Ectodermal cell (in vitro differentiated cells): ENCODE measurements around the gene JPH3.
"Not testable (repeated sequence)": the region's sequence is repeated elsewhere in the genome, so short reads cannot be mapped to it uniquely, and the experiment has no call there.

Experiments used
- H3K27ac ChIP-seq: 2 replicates; pipeline ENCODE4 v1.7.0; 2013; ENCODE audit warnings: mild to moderate bottlenecking, low read depth, low read length; ENCODE audit not compliant: insufficient read depth, poor library complexity, severe bottlenecking
- H3K27me3 ChIP-seq: 2 replicates; pipeline ENCODE4 v1.7.0; 2013; ENCODE audit warnings: mild to moderate bottlenecking, low read length; ENCODE audit not compliant: insufficient read depth, control insufficient read depth, poor library complexity, severe bottlenecking
- H3K36me3 ChIP-seq: one replicate; pipeline ENCODE4 v1.7.0; 2013; ENCODE audit warnings: low read length; ENCODE audit not compliant: control insufficient read depth, insufficient read depth
- H3K4me1 ChIP-seq: one replicate; pipeline ENCODE4 v1.7.0; 2013; ENCODE audit warnings: low read length; ENCODE audit not compliant: control insufficient read depth, insufficient read depth
- H3K4me3 ChIP-seq: 2 replicates; pipeline ENCODE4 v1.7.0; 2013; ENCODE audit warnings: low read depth, low read length, control low read depth; ENCODE audit not compliant: insufficient read depth
- H3K9me3 ChIP-seq: 2 replicates; pipeline ENCODE4 v1.7.0; 2013; ENCODE audit warnings: mild to moderate bottlenecking, low read length, moderate library complexity; ENCODE audit not compliant: control insufficient read depth
- WGBS, 2 experiments: methylation state at CpG; one replicate each; pipeline ENCODE4 v1.1.7; 2013; ENCODE audit warnings: missing lambda C conversion rate in 2 of 2; 5-methylcytosine and 5-hydroxymethylcytosine counted together

Gene JPH3

DNA sequence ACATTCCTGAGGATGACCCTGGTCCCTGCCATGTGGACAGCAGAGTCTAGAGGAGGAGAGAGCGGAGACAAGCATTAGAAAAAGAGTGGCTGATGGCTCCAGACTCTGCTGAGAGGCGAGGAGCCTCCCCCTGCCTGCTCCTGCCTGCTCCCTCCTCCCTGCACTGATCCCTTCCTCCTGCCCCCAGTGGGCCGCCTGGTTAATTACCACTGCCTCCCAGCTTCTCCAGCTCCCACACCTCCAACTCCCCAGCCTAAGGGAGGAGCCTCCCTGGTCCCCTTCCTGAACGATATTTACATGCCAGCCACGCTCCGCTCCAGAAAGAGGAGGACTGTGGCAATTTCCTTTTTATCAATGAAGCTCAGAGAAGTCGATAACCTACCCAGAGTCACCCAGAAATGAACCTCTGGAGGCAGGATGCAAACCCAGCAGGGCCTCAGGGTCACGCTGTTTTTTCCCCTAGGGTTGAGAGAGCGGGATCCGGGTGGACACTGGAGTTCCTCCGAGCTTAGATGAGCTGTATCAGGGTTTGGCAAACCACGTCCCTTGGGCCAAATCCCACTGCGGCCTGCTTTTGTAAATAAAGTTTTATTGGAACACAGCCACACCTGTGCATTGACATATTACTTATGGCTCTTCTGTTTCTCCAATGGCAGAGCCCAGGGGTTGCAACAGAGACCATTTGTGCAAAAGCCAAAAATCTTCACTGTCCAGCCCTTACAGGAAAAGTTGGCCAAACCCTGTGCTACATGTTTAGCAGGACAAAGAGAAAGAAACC, 27.1 kb upstream of the JPH3 start:
- Histone ChIP-seq H3K36me3 (no peaks in the 10 kb centered on the region), H3K9me3 (no peaks in the 10 kb centered on the region), H3K4me1 (peaks cover 10% of the 10 kb centered on the region), H3K27me3 (no peaks in the 10 kb centered on the region), H3K27ac (no peak overlapping the region), H3K4me3 (no peak overlapping the region)
- 45 to 46% methylated on average over 13 of the region's 13 CpGs for WGBS, 2 experiments

DNA sequence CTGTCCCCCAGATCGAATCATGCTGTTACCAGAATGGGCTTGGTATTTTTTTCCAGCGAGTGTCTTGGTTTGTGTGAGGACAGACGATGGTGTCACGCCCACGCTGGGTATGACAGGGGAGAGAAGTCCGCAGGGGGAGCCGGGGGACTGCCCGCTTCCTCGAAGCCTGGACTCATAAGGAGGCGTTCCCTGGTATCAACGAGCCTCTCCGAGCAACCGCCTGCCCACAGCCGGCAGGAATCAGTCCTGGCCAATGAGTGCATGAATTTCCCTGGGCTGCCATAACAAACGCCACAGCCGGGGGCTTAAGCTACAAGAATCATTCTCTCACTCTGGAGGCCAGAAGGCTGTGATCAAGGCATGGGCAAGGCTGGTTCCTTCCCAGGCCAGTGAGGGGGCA, 26.1 kb upstream of the JPH3 start:
- H3K4me1 ChIP-seq, result peaks cover 10% of the 10 kb centered on the region
- no peak overlapping the region for H3K27ac ChIP-seq
- 41 to 43% methylated on average over 16 of the region's 16 CpGs for WGBS, 2 experiments
- H3K36me3 ChIP-seq, result no peaks in the 10 kb centered on the region
- no peaks in the 10 kb centered on the region for H3K9me3 ChIP-seq
- H3K4me3 ChIP-seq, result no peak overlapping the region
- H3K27me3 ChIP-seq, result no peaks in the 10 kb centered on the region

DNA sequence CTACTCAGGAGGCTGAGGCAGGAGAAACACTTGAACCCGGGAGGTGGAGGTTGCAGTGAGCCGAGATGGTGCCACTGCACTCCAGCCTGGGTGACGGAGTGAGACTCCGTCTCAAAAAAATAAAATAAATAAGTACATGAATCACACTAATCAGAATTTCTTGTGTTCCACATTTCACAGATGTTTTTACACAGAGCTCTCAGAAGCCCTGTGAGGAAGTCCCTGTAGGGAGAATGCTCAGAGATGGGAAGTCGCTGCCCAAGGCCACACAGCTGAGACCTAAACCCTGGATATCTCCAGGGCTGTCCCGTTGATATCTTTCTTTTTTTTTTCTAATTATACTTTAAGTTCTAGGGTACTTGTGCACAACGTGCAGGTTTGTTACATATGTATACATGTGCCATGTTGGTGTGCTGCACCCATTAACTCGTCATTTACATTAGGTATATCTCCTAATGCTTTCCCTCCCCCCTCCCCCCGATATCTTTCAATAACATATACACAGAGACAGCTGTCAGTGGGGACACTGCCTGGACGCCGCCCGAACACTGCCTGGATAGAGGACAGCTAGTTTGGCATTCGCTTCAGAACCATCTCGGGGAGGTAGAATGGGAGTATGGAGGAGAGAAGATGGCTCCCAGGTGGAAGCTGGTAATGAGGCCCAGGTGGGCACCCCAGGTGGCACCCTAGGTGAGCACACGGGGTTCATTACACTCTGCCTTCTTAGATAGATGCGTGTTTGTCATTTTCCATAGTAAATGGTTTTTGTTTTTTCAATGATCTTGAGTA, 24.0 kb upstream of the JPH3 start:
- not testable (repeated sequence) for H3K36me3 ChIP-seq, H3K27ac ChIP-seq, H3K27me3 ChIP-seq, H3K9me3 ChIP-seq, H3K4me3 ChIP-seq
- 92 to 93% methylated on average over 14 to 15 of the region's 16 CpGs for whole genome bisulfite sequencing, 2 experiments
- H3K4me1 ChIP-seq, result peaks cover 13% of the 10 kb centered on the region

DNA sequence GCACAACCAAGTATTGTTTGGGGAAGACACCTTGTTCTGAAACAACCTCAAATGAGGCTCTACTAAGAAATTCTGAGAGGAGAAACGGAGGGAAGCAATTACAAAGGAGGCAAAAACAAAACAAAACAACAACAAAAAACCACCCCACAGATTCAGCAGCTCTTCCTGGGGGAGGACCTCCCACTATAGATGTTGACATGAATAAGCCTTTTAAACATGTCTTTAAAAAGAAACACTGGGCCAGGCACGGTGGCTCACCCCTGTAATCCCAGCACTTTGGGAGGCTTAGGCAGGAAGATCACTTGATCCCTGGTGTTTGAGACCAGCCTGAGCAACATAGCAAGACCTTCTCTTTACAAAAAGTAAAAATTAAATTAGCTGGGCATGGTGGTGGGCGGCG, 22.6 kb upstream of the JPH3 start:
- H3K27ac ChIP-seq, result no peak overlapping the region
- H3K9me3 ChIP-seq, result no peaks in the 10 kb centered on the region
- no peaks in the 10 kb centered on the region for H3K36me3 ChIP-seq
- no peak overlapping the region for H3K4me3 ChIP-seq
- peaks cover 12% of the 10 kb centered on the region for H3K4me1 ChIP-seq
- no peaks in the 10 kb centered on the region for H3K27me3 ChIP-seq
- 72 to 74% methylated on average over 4 of the region's 4 CpGs for WGBS, 2 experiments

DNA sequence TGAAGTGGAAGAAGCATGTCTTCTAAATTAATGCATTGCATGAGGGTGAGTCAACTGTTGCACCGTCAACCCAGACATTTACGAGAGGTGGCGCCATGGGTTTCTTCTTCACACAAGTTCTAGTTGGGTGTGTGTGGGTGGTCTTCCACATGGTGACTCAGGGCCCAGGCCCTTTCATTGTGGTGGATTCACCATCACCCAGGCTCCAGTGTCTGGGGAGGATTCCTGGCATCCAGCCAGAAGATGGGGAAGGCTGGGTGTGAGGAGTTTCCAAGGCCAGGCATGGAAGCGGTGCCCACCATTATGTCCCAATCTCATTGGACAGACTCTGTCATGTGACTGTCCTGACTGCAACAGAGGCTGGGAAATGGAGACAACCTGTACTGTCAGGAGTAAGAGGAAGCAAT, 21.4 kb upstream of the JPH3 start:
- H3K27me3 ChIP-seq, result no peaks in the 10 kb centered on the region
- H3K9me3 ChIP-seq, result no peaks in the 10 kb centered on the region
- peaks cover 3% of the 10 kb centered on the region for H3K4me1 ChIP-seq
- no peak overlapping the region for H3K27ac ChIP-seq
- WGBS, 2 experiments, result 95% methylated on average over 4 of the region's 4 CpGs
- no peak overlapping the region for H3K4me3 ChIP-seq
- H3K36me3 ChIP-seq, result no peaks in the 10 kb centered on the region

DNA sequence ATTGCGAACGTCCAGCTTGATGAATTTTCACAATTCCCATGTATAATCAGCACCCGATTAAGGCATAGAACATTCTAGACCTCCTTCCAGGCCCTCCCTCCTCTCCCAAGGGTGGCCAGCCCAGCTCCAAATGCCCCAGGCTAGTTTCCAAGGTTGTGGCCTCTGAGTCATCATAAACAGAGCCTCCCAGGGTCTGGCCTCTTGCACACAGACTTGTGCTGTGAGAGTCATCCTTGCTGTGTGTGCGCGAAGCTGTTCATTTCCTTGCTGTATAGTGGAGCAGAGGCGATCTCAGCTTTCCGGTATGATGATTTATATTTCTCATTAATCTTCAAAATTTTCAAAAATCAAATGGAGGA, 20.5 kb upstream of the JPH3 start:
- Histone ChIP-seq H3K4me1 (peaks cover 3% of the 10 kb centered on the region), H3K36me3 (no peaks in the 10 kb centered on the region), H3K4me3 (no peak overlapping the region), H3K9me3 (no peaks in the 10 kb centered on the region), H3K27ac (no peak overlapping the region), H3K27me3 (no peaks in the 10 kb centered on the region)
- 94% methylated on average over 7 of the region's 7 CpGs for WGBS, 2 experiments

DNA sequence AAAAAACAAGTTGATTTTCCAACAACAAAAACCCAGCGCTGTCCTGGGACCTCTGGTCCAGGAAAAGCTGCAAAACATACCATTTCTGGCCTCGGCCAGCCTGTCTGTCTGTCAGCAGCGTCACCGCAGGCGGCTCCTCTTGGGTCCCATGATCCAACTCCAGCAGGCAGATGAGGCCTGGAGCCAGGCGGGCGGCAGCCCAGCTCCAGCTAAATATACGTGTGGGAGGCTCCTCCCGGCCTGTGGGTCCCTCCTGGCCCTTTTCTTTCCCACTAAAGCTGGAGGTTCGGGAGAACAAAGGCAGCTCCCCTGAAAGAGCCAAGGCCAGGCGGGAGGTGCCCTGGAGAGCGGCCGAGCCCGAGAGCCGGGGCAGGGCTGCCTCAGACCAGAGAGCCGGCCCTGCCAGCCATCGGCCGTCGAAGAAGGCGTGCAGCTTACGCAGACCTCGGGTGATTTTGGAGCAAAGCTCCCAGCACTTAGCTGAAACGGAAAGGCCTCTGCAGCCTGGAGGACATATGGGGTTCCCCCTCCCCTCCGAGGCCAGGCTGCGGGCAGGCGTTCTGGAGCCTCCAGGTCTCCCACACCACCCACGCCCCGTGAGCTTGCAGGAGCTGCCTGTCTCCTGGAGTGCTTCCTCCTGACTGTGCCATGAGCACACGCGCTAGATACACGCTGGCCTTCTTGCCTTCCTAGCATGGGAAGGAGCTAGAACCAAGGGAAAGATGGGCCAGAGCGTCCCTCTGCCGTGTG, 19.9 kb upstream of the JPH3 start:
- Histone ChIP-seq H3K9me3 (no peaks in the 10 kb centered on the region), H3K27me3 (no peaks in the 10 kb centered on the region), H3K27ac (no peak overlapping the region), H3K4me3 (no peak overlapping the region), H3K4me1 (peaks cover 3% of the 10 kb centered on the region), H3K36me3 (no peaks in the 10 kb centered on the region)
- 74% methylated on average over 33 of the region's 33 CpGs for WGBS, 2 experiments

DNA sequence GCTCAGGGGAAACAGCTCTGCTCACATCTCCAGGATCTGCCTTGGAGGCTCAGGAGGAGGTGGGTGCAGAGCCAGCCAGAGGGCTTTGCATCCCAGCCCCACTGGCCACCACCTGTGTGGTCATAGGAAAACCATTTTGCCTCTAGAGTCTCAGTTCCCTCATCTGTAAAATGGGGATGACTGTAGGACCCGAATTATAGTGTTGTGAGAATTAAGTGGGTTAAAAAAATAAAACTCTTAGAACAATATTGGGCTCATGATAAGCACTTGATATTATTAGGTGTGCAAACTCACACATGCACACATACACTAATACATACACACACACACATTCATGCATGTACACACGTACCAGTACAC, 19.4 kb upstream of the JPH3 start:
- WGBS, 2 experiments, result 92 to 94% methylated on average over 1 to 2 of the region's 2 CpGs
- Histone ChIP-seq H3K36me3 (no peaks in the 10 kb centered on the region), H3K4me1 (peaks cover 3% of the 10 kb centered on the region), H3K27me3 (no peaks in the 10 kb centered on the region), H3K9me3 (no peaks in the 10 kb centered on the region), H3K27ac (no peak overlapping the region), H3K4me3 (no peak overlapping the region)

DNA sequence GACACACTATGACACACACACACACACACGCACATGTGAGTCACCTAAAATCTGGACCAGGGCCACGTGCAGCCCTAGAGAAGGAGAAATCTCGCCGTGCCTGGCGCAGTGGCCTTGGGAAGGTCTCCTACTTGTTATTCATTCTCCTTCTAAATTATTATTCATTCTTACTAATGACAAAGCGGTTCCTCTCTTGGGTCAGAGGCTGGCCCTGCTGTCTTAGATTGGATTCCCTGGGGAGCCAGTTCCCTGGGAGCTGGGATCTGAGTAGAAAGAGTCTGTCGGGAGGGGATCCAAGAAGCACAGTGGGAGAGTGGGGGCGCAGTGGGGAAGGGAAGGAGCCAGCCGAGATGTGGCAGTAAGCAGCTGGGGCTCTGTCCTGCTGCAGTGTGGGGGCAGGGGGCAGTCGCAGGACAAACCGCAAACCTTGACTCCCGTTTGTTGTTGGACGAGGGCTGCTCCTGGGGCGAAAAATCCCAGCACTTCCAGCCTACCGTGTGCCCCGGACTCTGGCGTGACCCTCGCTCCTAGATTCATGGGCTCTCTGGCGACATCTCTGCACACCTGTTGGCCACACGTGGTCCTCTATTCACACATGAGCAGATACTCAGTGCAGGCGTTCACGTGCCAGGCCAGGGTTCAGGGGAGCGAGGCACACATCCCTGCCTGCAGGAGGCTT, 18.7 kb upstream of the JPH3 start:
- no peaks in the 10 kb centered on the region for H3K36me3 ChIP-seq
- H3K27me3 ChIP-seq, result no peaks in the 10 kb centered on the region
- H3K4me1 ChIP-seq, result peaks cover 3% of the 10 kb centered on the region
- no peak overlapping the region for H3K27ac ChIP-seq
- 76 to 77% methylated on average over 23 of the region's 23 CpGs for WGBS, 2 experiments
- H3K9me3 ChIP-seq, result no peaks in the 10 kb centered on the region
- no peak overlapping the region for H3K4me3 ChIP-seq

DNA sequence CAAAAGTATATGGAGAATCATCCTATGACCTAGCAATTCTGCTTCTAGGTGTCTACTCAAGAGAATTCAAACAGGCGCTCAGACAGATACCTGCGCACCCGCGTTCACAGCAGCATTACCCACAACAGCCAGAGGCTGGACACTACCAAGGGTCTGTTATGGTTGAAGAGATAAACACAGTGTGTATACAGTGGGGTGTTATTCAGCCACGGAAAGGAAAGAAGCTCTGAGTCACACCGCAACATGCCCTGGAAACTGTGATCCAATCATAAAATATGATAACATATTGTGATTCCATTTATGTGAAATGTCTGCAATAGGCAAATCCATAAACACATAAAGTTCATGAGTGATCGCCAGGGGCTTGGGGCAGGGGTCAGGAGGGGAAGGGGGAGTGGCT, 18.0 kb upstream of the JPH3 start:
- no peaks in the 10 kb centered on the region for H3K36me3 ChIP-seq
- peaks cover 3% of the 10 kb centered on the region for H3K4me1 ChIP-seq
- no peak overlapping the region for H3K27ac ChIP-seq
- H3K4me3 ChIP-seq, result no peak overlapping the region
- WGBS, 2 experiments, result 92 to 97% methylated on average over 6 to 7 of the region's 7 CpGs
- no peaks in the 10 kb centered on the region for H3K9me3 ChIP-seq
- H3K27me3 ChIP-seq, result no peaks in the 10 kb centered on the region
